GM12878 (cell line): Measurements from ENCODE around the gene EDEM3. TPM values are rescaled to one million over a fixed set of nuclear protein-coding genes. Genes with fewer than 3 reads are reported as not detected.

Experiments
- ATAC-seq: fragments of 200-7000 bp; cut with Tn5 transposase; 3 replicates; pipeline ENCODE4 v1.9.1; 2020; ENCODE audit warnings: mild to moderate bottlenecking, moderate library complexity
- BruUV-seq: library from RNA; stranded (reverse); fragments of 400-500 nt; replicated peaks from 2 replicates; lab custom pipeline; 2021; lab: Mats Ljungman, UMichigan
- CTCF ChIA-PET: fragments of 300-600 bp; sonication (Branson Sonifier 250); formaldehyde crosslinking; extraction: SDS; loops from one replicate; lab custom pipeline; 2021; ENCODE audit warnings: inconsistent platforms; lab: Yijun Ruan, JAX
- POLR2A ChIA-PET: fragments of 350-600 bp; formaldehyde crosslinking; extraction: SDS; loops from one replicate; lab custom pipeline; 2021; ENCODE audit warnings: inconsistent platforms; lab: Charles Lee
- RAD21 ChIA-PET: fragments of 300-600 bp; sonication (Branson Sonifier 250); formaldehyde crosslinking; loops from one replicate; lab custom pipeline; 2023; ENCODE audit warnings: antibody characterized with exemption; ENCODE audit not compliant: unreplicated experiment; lab: Charles Lee
- SMC1A ChIA-PET: fragments of 300-600 bp; sonication (Branson Sonifier 250); formaldehyde crosslinking; loops from one replicate; lab custom pipeline; 2023; ENCODE audit not compliant: unreplicated experiment, uncharacterized antibody; lab: Charles Lee
- DNase-seq: peaks from one replicate; pipeline ENCODE4 v3.0.0-alpha.2; 2011; ENCODE audit warnings: low read depth, low spot score
- FAIRE-seq: peaks from 3 replicates; lab custom pipeline; 2011; peaks lifted over from hg19 to GRCh38; lab: Jason Lieb, UNC
- H2AFZ ChIP-seq: 2 replicates; pipeline ENCODE4 v1.6.0; 2011; ENCODE audit warnings: low read depth, low read length, control low read depth; ENCODE audit not compliant: control insufficient read depth
- H3K27ac ChIP-seq: 2 replicates; pipeline ENCODE4 v1.5.1; 2011; ENCODE audit warnings: control low read depth; ENCODE audit not compliant: control insufficient read depth, insufficient read depth
- H3K27me3 ChIP-seq, 2 experiments: replicated peaks in 1 of 2; 2 replicates each; pipeline versions ENCODE4 v1.6.0 to v1.6.1; 2011; ENCODE audit warnings: low read length in 1 of 2; ENCODE audit not compliant: control insufficient read depth in 2 of 2, insufficient read depth in 2 of 2
- H3K36me3 ChIP-seq, 2 experiments: 2 replicates each; pipeline ENCODE4 v1.5.1; 2011; ENCODE audit warnings: low read length in 1 of 2; ENCODE audit not compliant: control insufficient read depth in 2 of 2, insufficient read depth in 2 of 2
- H3K4me1 ChIP-seq: 2 replicates; pipeline ENCODE4 v1.6.1; 2011; ENCODE audit warnings: mild to moderate bottlenecking, low read length, moderate library complexity, mixed read lengths; ENCODE audit not compliant: control insufficient read depth, insufficient read depth
- H3K4me2 ChIP-seq: 2 replicates; pipeline ENCODE4 v1.6.0; 2011; ENCODE audit warnings: control low read depth; ENCODE audit not compliant: control insufficient read depth, insufficient read depth
- H3K4me3 ChIP-seq: fragments of 200-600 bp; sonication (generic); 2 replicates; pipeline ENCODE4 v1.5.1; 2016
- H3K79me2 ChIP-seq: 2 replicates; pipeline ENCODE4 v1.6.0; 2011; ENCODE audit warnings: low read length; ENCODE audit not compliant: control insufficient read depth, insufficient read depth
- H3K9ac ChIP-seq: 2 replicates; pipeline ENCODE4 v1.8.0; 2011; ENCODE audit warnings: low read length, control low read depth, mixed read lengths; ENCODE audit not compliant: control insufficient read depth, insufficient read depth
- H3K9me3 ChIP-seq: replicated peaks from 3 replicates; pipeline ENCODE4 v1.5.1; 2011; ENCODE audit warnings: mild to moderate bottlenecking, low read length; ENCODE audit not compliant: control insufficient read depth, insufficient read depth
- H4K20me1 ChIP-seq: 2 replicates; pipeline ENCODE4 v1.6.0; 2011; ENCODE audit not compliant: control insufficient read depth, insufficient read depth
- BCL11A ChIP-seq: IDR thresholded peaks from 2 replicates; pipeline ENCODE4 v1.6.1; 2011; ENCODE audit warnings: low read depth, low read length
- E4F1 ChIP-seq: fragments of 450-650 bp; IDR thresholded peaks from 2 replicates; pipeline ENCODE4 v1.6.1; 2018; ENCODE audit warnings: borderline replicate concordance, mild to moderate bottlenecking; ENCODE audit not compliant: partially characterized antibody
- MEF2A ChIP-seq: IDR thresholded peaks from 2 replicates; pipeline ENCODE4 v1.6.1; 2011; ENCODE audit warnings: low read depth, mild to moderate bottlenecking, low read length, moderate library complexity; ENCODE audit not compliant: insufficient read depth
- MYC ChIP-seq: IDR thresholded peaks from 2 replicates; pipeline ENCODE4 v1.6.1; 2011; ENCODE audit warnings: mild to moderate bottlenecking, low read length, moderate library complexity, inconsistent platforms; ENCODE audit not compliant: insufficient read depth, insufficient replicate concordance, insufficient read length, severe bottlenecking
- NRF1 ChIP-seq: conservative IDR thresholded peaks from 2 replicates; pipeline ENCODE4 v1.6.1; 2011; ENCODE audit warnings: mild to moderate bottlenecking, low read depth, low read length, improper control_type of control experiment
- SMARCA5 ChIP-seq: fragments of 450-650 bp; IDR thresholded peaks from 2 replicates; pipeline ENCODE4 v1.6.1; 2017; ENCODE audit warnings: mild to moderate bottlenecking
- STAT1 ChIP-seq: fragments of 450-650 bp; conservative IDR thresholded peaks from 2 replicates; pipeline ENCODE4 v1.6.1; 2014; ENCODE audit warnings: antibody characterized with exemption, mild to moderate bottlenecking
- TCF12 ChIP-seq: IDR thresholded peaks from 2 replicates; pipeline ENCODE4 v1.6.1; 2011; ENCODE audit warnings: low read depth, mild to moderate bottlenecking, low read length
- WGBS: methylation state at CpG from one replicate; pipeline ENCODE4 v1.1.6; 2016; ENCODE audit warnings: low lambda C conversion rate; ENCODE audit not compliant: insufficient replicate concordance, insufficient coverage; ENCODE audit errors: missing lambda C conversion rate; 5-methylcytosine and 5-hydroxymethylcytosine counted together
- in situ Hi-C: fragments of 300-500 bp; cut with MboI; formaldehyde crosslinking; loops from 9 replicates; pipeline ENCODE4 v1.14.3; 2018; ENCODE audit warnings: mixed read lengths
- intact Hi-C: fragments of 100-400 bp; cut with micrococcal nuclease; formaldehyde crosslinking; loops from one replicate; pipeline ENCODE4 v1.14.2; 2022; ENCODE audit not compliant: unreplicated experiment
- polyA plus RNA-seq, 11 experiments: library from polyadenylated mRNA; depleted of rRNA in 4 of 11; unstranded in 6 of 11; stranded (reverse) in 5 of 11; fragments of >200 nt; fragmentation: Nextera tagmentation in 4 of 11; fragmentation: Illumina TruSeq in 1 of 11; extraction: Ambion mirVana in 4 of 11; extraction: Trizol in 1 of 11; gene quantifications; 1 replicate in 1 of 11; 2 replicates in 10 of 11; pipeline versions ENCODE4 v1.2.1 to v1.2.3, GENCODE V29; 2011 to 2016; ENCODE audit warnings: inconsistent platforms in 2 of 11, missing spikeins in 2 of 11, low read depth in 1 of 11
- total RNA-seq, 4 experiments: library from RNA; depleted of rRNA in 3 of 4; stranded (reverse); fragments of >200 nt in 3 of 4; fragmentation: Illumina TruSeq in 1 of 4; extraction: Trizol in 1 of 4; gene quantifications; 2 replicates each; pipeline versions ENCODE4 v1.2.1 to v1.2.3, GENCODE V29; 2013 to 2021
- TF ChIP-seq, protein P1 (sequence below), 3 experiments: IDR thresholded peaks in 2 of 3; conservative IDR thresholded peaks in 1 of 3; 2 replicates each; pipeline ENCODE4 v1.5.1; 2011; ENCODE audit warnings: low read depth in 3 of 3, low read length in 3 of 3, mild to moderate bottlenecking in 3 of 3, control low read depth in 2 of 3, moderate library complexity in 2 of 3, inconsistent platforms in 1 of 3, mixed read lengths in 1 of 3; ENCODE audit not compliant: control insufficient read depth in 2 of 3, insufficient read depth in 1 of 3; ENCODE audit errors: extremely low read depth in 1 of 3
- TF ChIP-seq, protein P2 (sequence below): fragments of 450-650 bp; IDR thresholded peaks from 2 replicates; pipeline ENCODE4 v1.6.1; 2017; ENCODE audit warnings: borderline replicate concordance
- TF ChIP-seq, protein P3 (sequence below): fragments of 450-650 bp; IDR thresholded peaks from 2 replicates; pipeline ENCODE4 v1.6.1; 2016; ENCODE audit warnings: mild to moderate bottlenecking

EDEM3 gene
- total and polyA plus RNA-seq, 10 of the 15 experiments (the other 5 are each of a cell fraction or from before 2014, with no cell fraction given), result 6.4 to 19.3 (median 14.3) TPM

GRCh38 chr1:184705271-184705670 is 49.4 kb downstream of the EDEM3 start:
- Histone ChIP-seq H3K4me3 (no peak overlapping the region), H3K27ac (no peak overlapping the region), H3K4me2 (no peak overlapping the region), H4K20me1 (no peaks in the 10 kb centered on the region), H2AFZ (no peak overlapping the region), H3K9me3 (no peaks in the 10 kb centered on the region), H3K36me3 (peaks cover 0 to 15% of the 10 kb centered on the region in 2 experiments; a peak in 3 of 4 replicates), H3K9ac (no peak overlapping the region), H3K4me1 (peaks cover 8% of the 10 kb centered on the region; the same call in 1 of the 2 replicates), H3K27me3 (no peaks in the 10 kb centered on the region), H3K79me2 (no peaks in the 10 kb centered on the region)
- in situ Hi-C loops, result no loop called here
- ChIA-PET RAD21 (no interaction called here), POLR2A (no interaction called here), CTCF (no interaction called here), SMC1A (interaction anchor here (1.2 to 2.2 kb wide), 3 partner anchors 10 to 291 kb away, joined by 3 to 7 read pairs (median 4); no protein-coding TSS in a partner anchor)
- FAIRE-seq (no peak), DNase-seq (no peak), ATAC-seq (no peak)
- intact Hi-C loops, result no loop called here
- BruUV-seq, result no TSS peak
- no peak for TF ChIP-seq STAT1
- TF ChIP-seq NRF1, result no peak
- TF ChIP-seq, protein P1, sequence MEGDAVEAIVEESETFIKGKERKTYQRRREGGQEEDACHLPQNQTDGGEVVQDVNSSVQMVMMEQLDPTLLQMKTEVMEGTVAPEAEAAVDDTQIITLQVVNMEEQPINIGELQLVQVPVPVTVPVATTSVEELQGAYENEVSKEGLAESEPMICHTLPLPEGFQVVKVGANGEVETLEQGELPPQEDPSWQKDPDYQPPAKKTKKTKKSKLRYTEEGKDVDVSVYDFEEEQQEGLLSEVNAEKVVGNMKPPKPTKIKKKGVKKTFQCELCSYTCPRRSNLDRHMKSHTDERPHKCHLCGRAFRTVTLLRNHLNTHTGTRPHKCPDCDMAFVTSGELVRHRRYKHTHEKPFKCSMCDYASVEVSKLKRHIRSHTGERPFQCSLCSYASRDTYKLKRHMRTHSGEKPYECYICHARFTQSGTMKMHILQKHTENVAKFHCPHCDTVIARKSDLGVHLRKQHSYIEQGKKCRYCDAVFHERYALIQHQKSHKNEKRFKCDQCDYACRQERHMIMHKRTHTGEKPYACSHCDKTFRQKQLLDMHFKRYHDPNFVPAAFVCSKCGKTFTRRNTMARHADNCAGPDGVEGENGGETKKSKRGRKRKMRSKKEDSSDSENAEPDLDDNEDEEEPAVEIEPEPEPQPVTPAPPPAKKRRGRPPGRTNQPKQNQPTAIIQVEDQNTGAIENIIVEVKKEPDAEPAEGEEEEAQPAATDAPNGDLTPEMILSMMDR (IDR thresholded peaks at IDR 0.05 in 2 of 3, conservative IDR thresholded peaks at IDR 0.05 in 1 of 3; ENCODE audit: control insufficient read depth in 2 of 3, extremely low read depth in 1 of 3, insufficient read depth in 1 of 3, low read depth in 3 of 3, low read length in 3 of 3), result no peak
- TF ChIP-seq MEF2A, result no peak
- TF ChIP-seq E4F1, result no peak
- no peak for TF ChIP-seq MYC
- no peak for TF ChIP-seq BCL11A
- TF ChIP-seq, protein P2, sequence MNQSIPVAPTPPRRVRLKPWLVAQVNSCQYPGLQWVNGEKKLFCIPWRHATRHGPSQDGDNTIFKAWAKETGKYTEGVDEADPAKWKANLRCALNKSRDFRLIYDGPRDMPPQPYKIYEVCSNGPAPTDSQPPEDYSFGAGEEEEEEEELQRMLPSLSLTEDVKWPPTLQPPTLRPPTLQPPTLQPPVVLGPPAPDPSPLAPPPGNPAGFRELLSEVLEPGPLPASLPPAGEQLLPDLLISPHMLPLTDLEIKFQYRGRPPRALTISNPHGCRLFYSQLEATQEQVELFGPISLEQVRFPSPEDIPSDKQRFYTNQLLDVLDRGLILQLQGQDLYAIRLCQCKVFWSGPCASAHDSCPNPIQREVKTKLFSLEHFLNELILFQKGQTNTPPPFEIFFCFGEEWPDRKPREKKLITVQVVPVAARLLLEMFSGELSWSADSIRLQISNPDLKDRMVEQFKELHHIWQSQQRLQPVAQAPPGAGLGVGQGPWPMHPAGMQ, result no peak
- TF ChIP-seq SMARCA5, result no peak
- TF ChIP-seq TCF12, result no peak
- TF ChIP-seq, protein P3, sequence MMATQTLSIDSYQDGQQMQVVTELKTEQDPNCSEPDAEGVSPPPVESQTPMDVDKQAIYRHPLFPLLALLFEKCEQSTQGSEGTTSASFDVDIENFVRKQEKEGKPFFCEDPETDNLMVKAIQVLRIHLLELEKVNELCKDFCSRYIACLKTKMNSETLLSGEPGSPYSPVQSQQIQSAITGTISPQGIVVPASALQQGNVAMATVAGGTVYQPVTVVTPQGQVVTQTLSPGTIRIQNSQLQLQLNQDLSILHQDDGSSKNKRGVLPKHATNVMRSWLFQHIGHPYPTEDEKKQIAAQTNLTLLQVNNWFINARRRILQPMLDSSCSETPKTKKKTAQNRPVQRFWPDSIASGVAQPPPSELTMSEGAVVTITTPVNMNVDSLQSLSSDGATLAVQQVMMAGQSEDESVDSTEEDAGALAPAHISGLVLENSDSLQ, result no peak
- 100% methylated on average over 1 of the region's 1 CpG for WGBS
